GM18505 (cell line): ENCODE data around the gene GRIK2.

Experiments used
- ATAC-seq: cut with Tn5 transposase; IDR thresholded peaks from one replicate; pipeline ENCODE4 v1.9.1; 2021; ENCODE audit not compliant: unreplicated experiment
- POLR2A ChIP-seq: IDR thresholded peaks from 4 replicates; pipeline ENCODE4 v1.6.1; 2011; ENCODE audit warnings: borderline replicate concordance; ENCODE audit not compliant: insufficient read depth, insufficient read length; ENCODE audit errors: extremely low read depth

Gene GRIK2

DNA sequence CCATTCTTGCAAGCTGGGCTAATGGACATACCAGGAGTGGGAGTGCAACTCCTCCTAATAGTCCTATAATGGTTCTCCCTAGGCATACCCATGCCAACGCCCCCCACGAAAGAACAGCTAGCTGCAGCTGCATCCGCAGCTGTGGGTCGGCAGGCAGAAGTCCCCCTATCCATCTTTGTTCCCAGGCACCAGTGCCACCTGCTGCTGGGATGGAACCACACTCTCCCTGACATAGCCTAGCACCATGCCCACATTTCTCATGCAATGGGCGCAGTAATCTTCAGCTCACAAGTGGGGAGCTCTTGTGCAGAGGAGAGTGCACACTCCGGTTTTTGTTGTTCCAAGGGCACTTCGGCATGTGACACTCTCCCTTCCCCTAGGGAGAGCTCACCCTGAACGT lies 567.8 kb downstream of the GRIK2 start:
- no peak for ATAC-seq
- no peak for TF ChIP-seq POLR2A

DNA sequence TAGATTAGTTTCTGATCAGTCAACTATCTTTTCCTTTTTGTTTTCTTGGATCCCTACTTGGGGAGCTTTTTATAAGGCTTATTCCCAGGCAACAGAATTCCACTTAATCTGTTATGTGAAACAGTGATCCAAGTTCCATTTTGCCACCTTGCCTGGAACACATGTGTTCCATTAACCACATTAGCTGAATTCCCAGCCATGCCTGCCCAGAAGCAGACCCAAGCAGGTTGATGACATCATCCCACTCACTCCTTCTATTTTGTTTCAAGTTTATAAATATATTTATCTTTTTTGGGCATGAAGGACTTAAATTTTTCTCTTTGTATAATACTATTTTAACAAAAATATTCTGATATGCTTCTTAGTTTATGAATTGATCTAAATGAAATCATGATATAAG lies 587.4 kb downstream of the GRIK2 start:
- no peak for ATAC-seq
- TF ChIP-seq POLR2A = no peak

DNA sequence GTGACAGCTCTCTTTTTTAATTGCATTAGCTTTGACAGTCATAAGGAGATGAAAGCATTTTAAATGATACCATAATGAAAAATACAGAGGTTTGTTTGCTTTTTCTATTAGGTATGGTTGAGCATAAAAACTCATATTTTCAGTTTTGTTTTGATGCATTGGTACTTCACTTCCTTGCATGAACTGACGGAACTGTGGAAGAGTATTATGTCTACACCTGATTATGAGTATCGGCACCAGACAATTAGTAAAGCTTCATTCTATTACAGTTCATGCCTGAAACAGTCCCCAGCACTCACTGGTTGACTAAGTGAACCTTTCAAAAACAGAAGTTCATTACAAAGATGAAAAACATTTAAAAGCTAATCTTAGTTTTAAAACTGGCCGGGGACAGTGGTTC lies 593.0 kb downstream of the GRIK2 start:
- no peak for ATAC-seq
- no peak for TF ChIP-seq POLR2A

DNA sequence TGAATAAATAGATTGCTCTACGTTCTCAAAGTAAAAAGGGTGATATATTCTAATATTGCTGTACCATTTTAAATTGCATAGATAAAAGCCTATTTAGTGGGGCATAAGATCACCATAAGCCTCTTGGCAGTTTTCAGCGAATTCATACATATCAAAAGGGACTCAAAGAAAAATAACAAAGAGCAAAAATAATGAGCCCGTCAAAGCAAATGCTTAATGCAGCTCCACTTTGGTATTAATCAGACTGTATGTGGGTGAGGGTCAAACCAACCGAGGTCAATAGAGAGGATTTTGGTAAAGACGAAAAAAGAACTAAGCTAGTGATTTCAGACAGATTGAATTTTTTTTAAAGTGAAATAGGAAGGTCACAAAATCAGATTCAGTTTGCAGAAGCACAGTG lies 598.8 kb downstream of the GRIK2 start:
- TF ChIP-seq POLR2A = no peak

DNA sequence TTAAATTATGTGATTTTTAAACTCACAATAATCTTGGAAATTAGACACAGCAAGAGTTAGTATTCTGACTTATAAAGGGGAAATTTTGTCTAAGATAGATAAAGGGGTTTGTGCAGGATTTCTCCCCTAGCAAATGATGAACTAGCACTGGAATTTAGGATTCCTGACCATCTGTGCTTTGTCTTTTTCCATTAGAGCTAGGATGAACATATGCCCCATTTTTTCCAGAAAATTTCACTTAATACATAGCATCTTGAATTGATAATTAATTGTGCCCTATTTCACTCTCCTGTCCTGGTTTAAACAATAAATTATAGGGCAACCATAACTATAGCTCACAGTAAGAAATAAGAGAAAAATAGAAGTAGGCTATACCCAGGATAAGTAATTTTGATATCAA lies 601.0 kb downstream of the GRIK2 start:
- no peak for ATAC-seq

More for the DNA sequence above, 598.8 kb downstream of the GRIK2 start:
- ATAC-seq = no peak

DNA sequence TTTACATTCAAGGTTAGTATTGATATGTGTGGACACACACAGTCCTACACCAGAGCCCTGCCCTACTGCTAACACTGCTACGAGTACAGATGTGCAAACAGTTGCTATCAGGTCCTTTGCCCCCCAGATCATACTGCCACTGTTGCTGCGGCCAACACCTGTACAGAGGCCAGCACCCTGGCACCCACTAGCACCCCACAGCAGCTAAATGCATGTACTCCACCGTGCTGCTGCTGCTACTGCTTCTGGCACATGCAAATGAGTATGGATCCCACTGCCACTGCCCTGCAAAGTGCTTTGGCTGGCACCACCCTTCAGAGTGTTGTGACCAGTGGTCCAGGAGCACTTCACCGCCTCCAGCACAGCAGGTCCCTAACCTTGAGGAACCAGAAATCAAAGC lies 621.9 kb downstream of the GRIK2 start:
- no peak for ATAC-seq

More for the DNA sequence above, 601.0 kb downstream of the GRIK2 start:
- no peak for TF ChIP-seq POLR2A

DNA sequence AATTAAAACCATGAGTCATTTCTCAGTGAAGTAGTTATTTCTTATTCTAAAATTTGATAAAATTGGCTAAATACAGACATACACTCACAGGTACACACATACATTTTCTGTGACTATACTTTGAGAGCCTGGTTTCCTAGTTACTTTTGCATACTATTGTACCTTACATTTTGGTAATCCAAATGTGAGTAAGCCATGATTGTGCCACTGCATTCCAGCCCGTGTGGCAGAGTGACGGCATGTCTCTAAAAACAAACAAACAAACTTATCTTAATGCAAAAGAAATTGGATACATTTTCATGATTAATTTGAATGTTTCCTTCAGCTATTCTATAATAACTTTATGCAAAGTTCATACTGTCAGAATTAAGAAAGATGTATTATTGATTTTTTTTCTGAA lies 628.8 kb downstream of the GRIK2 start:
- TF ChIP-seq POLR2A = no peak
- no peak for ATAC-seq

More for the DNA sequence above, 621.9 kb downstream of the GRIK2 start:
- TF ChIP-seq POLR2A = no peak

DNA sequence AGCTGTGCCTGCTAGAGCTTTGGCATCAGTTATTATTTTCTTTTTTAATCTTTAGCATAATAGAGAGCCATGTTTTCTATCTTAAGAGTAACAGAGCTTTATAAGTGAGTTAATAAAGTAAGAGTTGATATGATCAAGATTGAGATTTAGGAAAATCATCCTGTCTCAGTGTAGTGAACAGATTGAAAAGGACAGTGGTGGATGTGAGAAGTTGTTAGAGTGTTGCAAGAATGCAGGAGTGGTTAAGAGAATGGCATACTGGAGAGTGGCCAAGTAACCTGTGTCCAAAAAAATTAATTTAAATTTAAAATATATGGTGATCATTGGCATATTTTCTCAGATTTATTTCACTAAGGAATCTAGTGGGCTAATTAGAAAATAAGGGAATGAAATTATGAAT lies 629.3 kb downstream of the GRIK2 start:
- no peak for ATAC-seq
- TF ChIP-seq POLR2A = no peak

DNA sequence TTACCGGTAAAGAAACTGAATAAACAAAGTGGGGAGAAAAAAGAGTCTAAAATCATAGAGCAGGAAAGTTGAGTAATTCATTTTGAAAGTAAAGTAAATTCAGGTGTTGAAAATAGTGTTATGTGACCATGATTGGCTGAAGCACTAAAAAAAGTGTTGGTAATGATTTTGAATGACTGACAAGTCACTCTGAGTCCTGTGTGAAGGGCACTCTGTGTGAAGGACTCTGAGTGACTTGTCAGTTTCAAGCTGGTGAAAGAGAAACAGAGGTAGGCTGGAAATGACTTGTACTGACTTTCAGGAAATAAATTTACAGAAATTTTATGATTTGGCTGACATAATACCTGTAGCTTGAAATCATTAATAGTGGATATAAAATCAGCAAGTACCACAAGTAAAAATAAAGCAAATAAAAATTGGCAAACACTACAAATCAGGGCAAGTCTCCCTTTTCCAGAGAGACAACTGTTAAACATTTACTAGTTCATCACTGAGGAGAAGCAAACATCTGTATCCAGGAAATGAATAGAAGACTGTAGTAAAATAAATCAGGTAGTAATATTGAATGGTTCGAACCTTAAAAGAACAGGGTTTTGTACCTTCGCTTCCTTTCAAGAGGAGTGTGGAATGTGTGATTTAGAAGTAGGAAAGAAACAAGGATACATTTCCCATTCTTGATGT lies 630.6 kb downstream of the GRIK2 start:
- no peak for ATAC-seq
- no peak for TF ChIP-seq POLR2A

DNA sequence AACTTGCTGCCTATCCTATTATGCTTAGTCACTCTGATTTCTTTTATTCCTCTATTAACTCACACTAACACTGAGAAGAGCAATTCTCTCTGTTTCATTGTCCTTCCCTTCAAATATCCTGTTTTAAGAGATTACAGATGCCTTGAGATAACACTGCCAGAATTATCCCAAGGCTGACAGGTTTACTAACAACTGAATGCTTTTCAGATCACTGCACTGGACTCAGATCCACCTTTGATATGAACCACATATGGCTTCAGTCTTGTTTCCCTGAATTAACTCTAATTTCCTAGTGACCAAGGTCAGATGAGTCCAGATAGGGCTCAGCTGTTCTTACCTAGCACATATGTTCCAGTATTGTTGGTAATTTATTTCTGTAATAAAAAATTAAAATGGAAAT lies 633.1 kb downstream of the GRIK2 start:
- no peak for TF ChIP-seq POLR2A
- ATAC-seq = no peak

DNA sequence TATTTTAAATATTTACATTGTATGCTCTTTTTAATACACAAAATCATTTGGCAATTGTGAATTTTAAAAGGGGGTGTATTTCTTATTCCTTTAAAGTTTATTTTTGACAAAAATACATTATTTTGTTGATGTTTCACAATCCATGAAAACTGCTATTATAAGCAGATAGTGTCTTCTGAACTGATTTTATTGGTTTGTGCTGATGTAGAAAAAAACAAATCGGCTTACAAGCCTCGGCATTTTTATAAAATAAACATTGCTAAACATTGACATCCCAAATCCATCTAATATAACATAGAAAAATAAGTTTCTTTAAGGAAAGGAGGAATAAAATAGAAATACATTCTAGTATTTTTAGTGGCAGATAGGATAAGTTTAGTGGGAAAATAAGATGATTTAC lies 634.7 kb downstream of the GRIK2 start:
- ATAC-seq = no peak
- TF ChIP-seq POLR2A = no peak

DNA sequence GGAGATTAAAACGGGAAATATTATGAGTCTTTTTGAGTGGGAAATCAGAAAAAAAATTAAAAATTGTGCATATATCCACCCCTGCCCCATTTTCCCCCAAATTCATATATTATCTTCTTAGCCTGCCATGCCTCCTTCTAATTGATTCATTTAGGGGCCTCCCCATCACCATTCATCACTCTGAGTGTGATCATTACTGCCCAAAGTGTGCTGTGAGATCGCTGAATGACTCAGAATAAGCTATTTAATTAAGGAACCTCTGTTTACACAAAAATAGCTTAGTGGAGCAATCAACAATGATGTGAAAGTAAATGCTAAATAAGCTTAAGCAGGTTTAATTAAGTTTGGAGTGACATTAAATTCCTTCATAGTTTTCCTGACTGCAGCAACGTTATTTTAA lies 645.5 kb downstream of the GRIK2 start:
- no peak for TF ChIP-seq POLR2A
- no peak for ATAC-seq

DNA sequence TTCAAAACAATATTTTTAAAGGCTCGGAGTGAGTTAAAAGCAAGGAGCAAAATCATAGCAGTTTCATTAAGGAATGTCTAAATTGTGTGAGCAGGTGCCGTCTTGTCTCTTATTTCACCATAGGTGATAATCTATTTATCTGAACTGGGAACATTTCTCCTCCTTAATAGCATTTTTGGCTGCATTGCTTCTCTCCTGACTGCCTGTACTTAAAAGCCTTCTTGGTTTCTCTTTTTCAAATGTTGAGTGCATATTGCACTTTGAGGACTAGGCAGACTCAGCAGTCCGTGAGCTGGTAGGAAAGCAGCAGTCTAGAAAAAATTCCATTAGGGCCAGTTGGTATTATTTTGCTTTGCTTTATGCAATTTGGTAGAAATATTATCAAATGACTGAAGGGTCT lies 645.9 kb downstream of the GRIK2 start:
- no peak for ATAC-seq
- TF ChIP-seq POLR2A = no peak

DNA sequence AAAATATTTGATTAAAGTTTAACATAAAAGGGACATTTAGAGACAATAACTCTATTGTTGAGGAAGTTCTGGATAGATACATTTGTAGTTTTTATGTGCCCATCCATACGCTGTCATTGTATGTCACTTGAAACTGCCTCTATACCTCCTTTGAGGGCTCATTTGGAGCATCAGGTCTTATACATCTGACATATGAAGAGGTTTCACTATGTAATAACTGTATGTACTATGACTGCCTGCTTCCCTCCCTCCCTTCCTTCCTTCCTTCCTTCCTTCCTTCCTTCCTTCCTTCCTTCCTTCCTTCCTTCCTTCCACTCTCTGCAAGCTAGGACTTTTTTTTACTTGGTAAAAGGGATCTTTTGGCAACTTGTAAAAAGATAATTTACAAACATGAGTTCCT lies 657.5 kb downstream of the GRIK2 start:
- TF ChIP-seq POLR2A = no peak
- ATAC-seq = no peak

DNA sequence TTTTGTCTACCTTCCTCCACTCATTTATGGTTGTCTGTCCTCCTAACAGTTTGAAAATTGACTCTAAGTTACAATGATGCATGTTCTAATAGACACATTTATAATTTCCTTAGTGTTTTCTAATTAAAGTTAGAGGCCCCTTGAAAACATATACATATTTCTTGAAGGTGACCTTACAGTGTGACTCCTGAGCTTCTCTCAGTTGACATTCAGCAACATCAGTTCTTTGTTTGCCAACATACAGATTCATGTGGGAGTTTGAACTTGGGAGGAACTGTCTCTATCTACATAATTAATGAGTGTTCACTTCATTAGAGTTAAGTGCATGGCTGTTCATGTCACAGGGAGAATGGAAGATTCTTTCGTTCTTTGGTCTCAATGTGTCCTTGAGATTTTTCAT lies 658.2 kb downstream of the GRIK2 start:
- TF ChIP-seq POLR2A = no peak
- no peak for ATAC-seq
